ENCODE results near the gene PSMB7. TPM values are rescaled to one million over a fixed set of nuclear protein-coding genes. Genes with fewer than 3 reads are reported as not detected.

Gene PSMB7
- total and polyA plus RNA-seq, 2 of the 4 experiments (the other 2 are of a cell fraction), result 340 to 430 TPM

- H3K27ac ChIP-seq (ENCODE audit: insufficient read depth, low read length), result no peak overlapping the region
- no peak overlapping the region for H2AK5ac ChIP-seq (ENCODE audit: low read depth, low read length)
- H2AK9ac ChIP-seq (replicated peaks; ENCODE audit: low read depth, low read length, poor library complexity), result no peak overlapping the region
- H3K4me3 ChIP-seq (ENCODE audit: insufficient read depth, low read depth, low read length), result no peak overlapping the region
- dilution Hi-C loops (cut with HindIII; ENCODE audit: low sequenced_read_pairs, unreplicated experiment), result no loop called here
- H3K4me2 ChIP-seq (ENCODE audit: low read depth, low read length), result no peak overlapping the region
- H2BK120ac ChIP-seq (ENCODE audit: low read depth, low read length), result no peak overlapping the region
- BruUV-seq (replicated peaks), result no TSS peak
- 90% methylated on average over 11 of the region's 15 CpGs; no CpG with 5 or more reads in 1 of the 2 experiments for WGBS, 2 experiments (ENCODE audit: extremely low coverage in 2 of 2, insufficient read length in 1 of 2)
- ATAC-seq (ENCODE audit: low read depth) (no peak), DNase-seq (no peak)
- no peak overlapping the region for H2BK5ac ChIP-seq (ENCODE audit: low read depth, low read length, poor library complexity, severe bottlenecking)
- no peak overlapping the region for H3K4ac ChIP-seq (ENCODE audit: low read depth, low read length)
- H4K8ac ChIP-seq (ENCODE audit: low read depth in 2 of 2, low read length in 2 of 2), result no peak overlapping the region
- H3K9ac ChIP-seq (ENCODE audit: low read depth, low read length), result no peak overlapping the region
- H3K23ac ChIP-seq (ENCODE audit: low read depth, low read length), result no peak overlapping the region
- peaks cover 2% of the 10 kb centered on the region; the same call in 1 of the 2 replicates for H3K4me1 ChIP-seq (ENCODE audit: control insufficient read depth, insufficient read depth, low read length)
- peaks cover 18 to 68% of the 10 kb centered on the region in 2 experiments for H3K79me1 ChIP-seq (ENCODE audit: low read depth in 1 of 2, low read length in 2 of 2)
- H4K91ac ChIP-seq (ENCODE audit: insufficient read depth, low read depth, low read length), result no peak overlapping the region
- H3K56ac ChIP-seq (ENCODE audit: extremely low read depth, insufficient read depth, low read length), result no peak overlapping the region
- H3K14ac ChIP-seq (replicated peaks; ENCODE audit: low read depth, low read length), result no peak overlapping the region
- no peak overlapping the region for H3K18ac ChIP-seq (ENCODE audit: low read depth, low read length)
- no peaks in the 10 kb centered on the region for H3K27me3 ChIP-seq (ENCODE audit: control insufficient read depth, insufficient read depth, low read length)
- H2BK15ac ChIP-seq (ENCODE audit: low read depth, low read length), result no peak overlapping the region
- ChIA-PET POLR2A (ENCODE audit: unreplicated experiment) (no interaction called here), CTCF (no interaction called here)
- intact Hi-C loops (cut with micrococcal nuclease), result no loop called here
- H3K9me3 ChIP-seq (ENCODE audit: control insufficient read depth, insufficient read depth, low read length), result no peaks in the 10 kb centered on the region
- H4K20me1 ChIP-seq (ENCODE audit: insufficient read depth, low read length), result peaks cover 9% of the 10 kb centered on the region; the same call in 1 of the 2 replicates
- H2AFZ ChIP-seq (replicated peaks; ENCODE audit: low read length, poor library complexity), result no peak overlapping the region
- H3K36me3 ChIP-seq (ENCODE audit: control insufficient read depth, insufficient read depth, low read length), result peaks cover 78% of the 10 kb centered on the region
- peaks cover 3% of the 10 kb centered on the region; the same call in 1 of the 2 replicates for H3K9me1 ChIP-seq (ENCODE audit: insufficient read depth, low read length)
- H2BK20ac ChIP-seq (ENCODE audit: low read depth, low read length), result no peak overlapping the region
- TF ChIP-seq SMC3 (IDR thresholded peaks at IDR 0.05; ENCODE audit: low read depth, low read length), result no peak
- TF ChIP-seq ELK1 (IDR thresholded peaks at IDR 0.05; ENCODE audit: borderline replicate concordance, low read depth, low read length), result no peak
- TF ChIP-seq MXI1 (IDR thresholded peaks at IDR 0.05; ENCODE audit: borderline replicate concordance, low read depth, low read length), result no peak
- TF ChIP-seq USF2 (IDR thresholded peaks at IDR 0.05; ENCODE audit: low read depth, low read length), result no peak
- no peak for TF ChIP-seq MAFK (IDR thresholded peaks at IDR 0.05; ENCODE audit: low read depth, low read length)
- no peak for TF ChIP-seq CEBPB (IDR thresholded peaks at IDR 0.05; ENCODE audit: low read depth, low read length)
- no peak for TF ChIP-seq POLR2A (IDR thresholded peaks at IDR 0.05; ENCODE audit: low read depth, low read length)
- TF ChIP-seq RFX5 (IDR thresholded peaks at IDR 0.05; ENCODE audit: low read depth, low read length), result no peak
- TF ChIP-seq FOS (IDR thresholded peaks at IDR 0.05; ENCODE audit: low read depth, low read length), result no peak
- TF ChIP-seq RCOR1 (IDR thresholded peaks at IDR 0.05; ENCODE audit: insufficient replicate concordance, low read length), result no peak
- TF ChIP-seq CHD1 (IDR thresholded peaks at IDR 0.05; ENCODE audit: low read depth, low read length), result no peak
- TF ChIP-seq MAZ (IDR thresholded peaks at IDR 0.05; ENCODE audit: borderline replicate concordance, low read depth, low read length), result no peak
- no peak for TF ChIP-seq NFE2L2 (IDR thresholded peaks at IDR 0.05; ENCODE audit: low read depth, low read length)
- no peak for TF ChIP-seq CTCF (conservative IDR thresholded peaks at IDR 0.05; ENCODE audit: low read depth, low read length)
- no peak for TF ChIP-seq BHLHE40 (IDR thresholded peaks at IDR 0.05; ENCODE audit: low read depth, low read length)
- TF ChIP-seq RAD21 (IDR thresholded peaks at IDR 0.05; ENCODE audit: low read length), result no peak
- no peak overlapping the region for H4K5ac ChIP-seq (ENCODE audit: low read depth, low read length)
- in situ Hi-C loops (cut with MboI; ENCODE audit: low sequenced_read_pairs), result no loop called here
These were observed 80.5 kb downstream of the PSMB7 start for GRCh38 chr9:124334568-124335319.
